GM19025 (cell line): ENCODE measurements around the gene AIG1.
"Not testable (repeated sequence)": the region's sequence is repeated elsewhere in the genome, so short reads cannot be mapped to it uniquely, and the experiment has no call there.

Source experiments
- ATAC-seq: cut with Tn5 transposase; IDR thresholded peaks from one replicate; pipeline ENCODE4 v1.9.1; 2021; ENCODE audit warnings: mild to moderate bottlenecking, low read depth, moderate library complexity; ENCODE audit not compliant: unreplicated experiment

The AIG1 gene

GRCh38 chr6:143060806-143061596 lies at the start of gene AIG1:
AIG1 (plus strand) TSS chr6:143060889; CDS start chr6:143060926, 37 bp downstream.
- peak; percentile 63 for ATAC-seq

- no peak for ATAC-seq
Observed at GRCh38 chr6:143014764-143015163, 45.9 kb upstream of the AIG1 start.

- ATAC-seq: no peak
Observed at GRCh38 chr6:143015300-143015706, 45.4 kb upstream of the AIG1 start.

GRCh38 chr6:143018955-143019354 lies 41.7 kb upstream of the AIG1 start:
- no peak for ATAC-seq

- ATAC-seq: not testable (repeated sequence)
Observed at GRCh38 chr6:143020862-143021261, 39.8 kb upstream of the AIG1 start.

GRCh38 chr6:143021543-143021942 lies 39.1 kb upstream of the AIG1 start:
- no peak for ATAC-seq

GRCh38 chr6:143022587-143022986 lies 38.1 kb upstream of the AIG1 start:
- ATAC-seq: no peak

- ATAC-seq: no peak
Observed at GRCh38 chr6:143023695-143024094, 37.0 kb upstream of the AIG1 start.

- no peak for ATAC-seq
Observed at GRCh38 chr6:143024977-143025376, 35.7 kb upstream of the AIG1 start.

- no peak for ATAC-seq
Observed at GRCh38 chr6:143026696-143027449, 33.8 kb upstream of the AIG1 start.

- no peak for ATAC-seq
Observed at GRCh38 chr6:143034689-143035334, 25.9 kb upstream of the AIG1 start.

- ATAC-seq: no peak
Observed at GRCh38 chr6:143037470-143037869, 23.2 kb upstream of the AIG1 start.

- ATAC-seq: no peak
Observed at GRCh38 chr6:143038833-143039232, 21.9 kb upstream of the AIG1 start.

GRCh38 chr6:143039548-143039947 lies 21.1 kb upstream of the AIG1 start:
- ATAC-seq: no peak

GRCh38 chr6:143040018-143040417 lies 20.7 kb upstream of the AIG1 start:
- no peak for ATAC-seq

- not testable (repeated sequence) for ATAC-seq
Observed at GRCh38 chr6:143044345-143044744, 16.3 kb upstream of the AIG1 start.

GRCh38 chr6:143049611-143050010 lies 11.1 kb upstream of the AIG1 start:
- no peak for ATAC-seq

GRCh38 chr6:143050509-143050908 lies 10.2 kb upstream of the AIG1 start:
- ATAC-seq: no peak

- no peak for ATAC-seq
Observed at GRCh38 chr6:143052282-143052681, 8.4 kb upstream of the AIG1 start.

GRCh38 chr6:143053856-143054255 lies 6.8 kb upstream of the AIG1 start:
- ATAC-seq: no peak

- ATAC-seq: no peak
Observed at GRCh38 chr6:143054329-143054728, 6.4 kb upstream of the AIG1 start.
